UCSD-AML1 (cell line): Measurements from ENCODE around the gene LARP6.

Source experiments
- DNase-seq: peaks from one replicate; lab custom pipeline; 2025; ENCODE audit not compliant: unreplicated experiment; lab: John Stamatoyannopoulos, UW

Gene LARP6

GRCh38 chr15:70796516-70797310 lies 57.2 kb downstream of the LARP6 start:
- no peak for DNase-seq

DNA sequence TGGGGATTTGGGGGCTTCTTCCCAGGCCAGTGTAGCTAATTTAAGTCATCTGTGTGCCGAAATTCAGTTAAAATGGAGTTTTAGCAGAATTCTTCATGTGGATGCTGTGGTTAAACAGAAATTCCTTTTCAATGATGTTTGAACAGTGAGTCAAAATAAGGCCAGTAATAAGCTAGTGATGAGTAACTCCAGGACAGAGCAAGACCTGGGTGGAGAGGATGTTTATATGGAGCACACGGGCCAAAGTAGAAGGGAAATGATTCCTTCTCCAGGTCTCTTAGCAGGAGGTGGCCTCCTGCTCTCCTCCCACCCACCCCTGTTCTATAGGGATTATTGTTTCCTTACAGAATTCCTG lies 58.7 kb downstream of the LARP6 start:
- no peak for DNase-seq

- no peak for DNase-seq
Measured at GRCh38 chr15:70794596-70795310, 59.2 kb downstream of the LARP6 start.

DNA sequence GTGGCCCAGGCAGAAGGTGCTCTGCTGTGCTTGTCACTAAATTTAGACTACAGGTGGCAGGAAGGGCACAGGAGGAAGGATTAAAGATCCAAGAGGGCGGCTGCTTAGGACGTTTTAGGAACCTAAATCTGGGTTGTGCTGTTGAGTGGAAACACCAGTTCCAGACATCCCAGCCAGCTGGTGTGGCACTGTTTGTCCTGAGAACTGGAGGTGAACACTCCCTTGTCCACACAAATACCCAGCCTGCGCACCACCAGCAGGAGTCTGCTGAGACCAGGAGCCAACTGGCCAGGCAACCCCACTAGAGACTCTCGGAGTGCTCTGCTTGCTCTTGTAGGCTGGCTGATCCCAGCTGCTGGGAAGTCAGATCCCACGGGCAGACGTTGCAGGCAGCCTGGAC lies 60.3 kb downstream of the LARP6 start:
- no peak for DNase-seq

GRCh38 chr15:70792171-70792573 lies 61.8 kb downstream of the LARP6 start:
- DNase-seq = no peak

DNA sequence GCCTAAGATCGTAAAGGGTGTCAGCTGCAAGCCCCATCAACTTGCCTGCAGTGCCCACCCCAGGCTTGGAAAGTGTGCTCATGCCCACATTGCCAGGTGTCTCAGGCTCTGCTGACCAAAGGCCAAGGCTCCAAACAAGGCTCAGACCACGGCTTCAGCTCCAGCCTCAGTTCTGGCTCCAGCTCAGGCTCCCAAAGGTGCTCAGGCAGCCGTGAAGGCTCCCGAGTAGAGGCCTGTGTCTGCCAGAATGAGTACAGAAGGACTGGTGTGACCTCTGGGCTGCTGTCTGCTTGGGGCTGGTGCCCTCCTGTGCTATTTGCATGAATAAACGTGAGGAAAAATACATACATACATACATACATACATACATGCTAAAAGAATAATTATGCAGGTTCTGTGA lies 62.7 kb downstream of the LARP6 start:
- no peak for DNase-seq

DNA sequence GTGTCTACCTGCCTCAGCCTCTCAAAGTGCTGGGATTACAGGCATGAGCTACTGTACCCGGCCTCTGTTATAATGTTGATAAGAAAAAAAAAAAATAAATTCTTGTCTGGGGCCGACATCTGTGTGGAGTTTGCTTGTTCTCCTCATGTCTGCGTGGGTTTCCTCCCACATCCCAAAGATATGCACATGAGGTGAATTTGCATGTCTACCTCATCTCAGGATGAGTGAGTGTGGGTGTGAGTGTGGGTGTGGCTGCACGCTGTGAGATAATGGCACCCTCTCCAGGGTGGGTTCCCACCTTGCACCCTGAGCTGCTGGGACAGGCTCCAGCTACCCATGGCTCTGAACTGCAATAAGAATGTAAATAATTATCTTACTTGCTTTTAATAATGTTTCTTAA lies 64.7 kb downstream of the LARP6 start:
- DNase-seq = no peak

GRCh38 chr15:70788114-70789049 lies 65.6 kb downstream of the LARP6 start:
- DNase-seq = no peak

DNA sequence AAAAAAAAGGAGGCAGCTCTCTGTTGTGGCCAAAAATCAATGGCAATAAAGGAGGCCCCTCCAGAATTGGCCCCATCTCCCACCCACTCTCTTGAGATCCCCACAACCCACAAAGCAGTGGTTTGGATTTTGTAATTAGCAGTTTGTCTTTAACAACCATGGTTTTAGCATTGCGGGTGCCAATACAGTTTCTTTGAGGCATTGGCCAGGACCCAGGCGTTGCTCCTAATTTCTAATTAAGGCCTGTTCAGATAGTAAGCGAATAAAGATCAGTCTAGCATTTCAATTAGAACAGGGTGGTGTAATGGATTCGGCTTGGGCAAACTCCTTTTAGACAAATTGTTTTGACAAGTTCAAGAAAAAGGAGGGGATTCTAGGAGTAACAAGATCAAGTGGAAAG lies 67.0 kb downstream of the LARP6 start:
- no peak for DNase-seq

DNA sequence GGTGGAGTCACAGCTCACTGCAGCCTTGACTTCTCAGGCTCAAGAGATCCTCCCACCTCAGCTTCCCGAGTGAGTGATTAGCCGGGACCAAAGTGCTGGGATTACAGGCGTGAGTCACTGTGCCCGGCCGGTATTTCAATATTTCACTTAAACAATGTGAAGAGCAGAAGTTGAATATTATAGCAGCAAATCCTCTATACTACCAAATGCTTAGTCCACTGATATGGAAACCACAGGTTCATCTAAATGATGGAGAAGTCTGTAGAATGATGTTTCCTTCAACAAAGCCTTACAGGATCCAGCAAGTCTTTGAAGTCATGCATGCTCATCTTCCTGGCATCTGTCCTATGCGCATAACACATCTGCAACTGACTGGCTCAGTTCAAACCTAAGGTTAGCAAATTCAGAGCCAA lies 70.3 kb downstream of the LARP6 start:
- DNase-seq = no peak

DNA sequence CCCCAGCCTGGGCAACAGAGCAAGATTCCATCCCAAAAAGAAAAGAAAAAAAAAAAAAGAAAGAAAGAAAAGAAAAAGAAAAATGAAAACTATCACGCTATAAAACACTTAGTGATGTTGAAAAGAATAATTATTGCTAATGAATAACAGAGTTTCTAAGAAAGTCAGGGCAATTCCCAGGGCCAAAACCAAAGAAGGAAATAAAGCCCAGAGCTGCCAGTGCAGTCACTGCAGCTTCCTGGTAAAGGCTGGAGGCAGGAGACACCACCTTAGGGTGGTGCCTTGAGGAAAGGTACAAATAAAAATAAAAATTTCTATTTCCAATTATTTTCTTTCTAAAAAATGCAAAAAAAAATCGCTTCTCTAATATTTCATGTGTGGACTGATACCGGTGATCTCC lies 70.9 kb downstream of the LARP6 start:
- no peak for DNase-seq

GRCh38 chr15:70781236-70781635 lies 72.7 kb downstream of the LARP6 start:
- DNase-seq = no peak
